Tibial nerve (tissue), 4 donors: Measurements from ENCODE around the gene MPHOSPH6.

ENCODE experiments used
- CTCF ChIP-seq, 5 experiments: fragments of 200-600 bp in 3 of 5; fragments of 450-650 bp in 2 of 5; sonication (generic) in 3 of 5; IDR thresholded peaks; one replicate each; pipeline ENCODE4 v1.5.1; 2016 to 2019; ENCODE audit warnings: antibody characterized with exemption in 5 of 5, mild to moderate bottlenecking in 3 of 5, moderate library complexity in 2 of 5
- EP300 ChIP-seq, 2 donors: sonication (generic); formaldehyde crosslinking; IDR thresholded peaks; one replicate each; pipeline ENCODE4 v1.6.1; 2017; ENCODE audit warnings: antibody characterized with exemption in 2 of 2, mild to moderate bottlenecking in 1 of 2
- POLR2A ChIP-seq, 2 donors: fragments of 450-650 bp; IDR thresholded peaks; one replicate each; pipeline ENCODE4 v1.6.1; 2017; ENCODE audit warnings: antibody characterized with exemption in 2 of 2, mild to moderate bottlenecking in 2 of 2, moderate library complexity in 2 of 2

- no peak for TF ChIP-seq CTCF (IDR thresholded peaks at IDR 0.05)
- no peak for TF ChIP-seq POLR2A (IDR thresholded peaks at IDR 0.05)
- TF ChIP-seq EP300 (IDR thresholded peaks at IDR 0.05): no peak
These were observed 36.2 kb downstream of the MPHOSPH6 start for GRCh38 chr16:82133798-82134197.
